Measurements from ENCODE around the gene DIPK1A. TPM values are rescaled to one million over a fixed set of nuclear protein-coding genes. Genes with fewer than 3 reads are reported as not detected.
A peak's percentile ranks its signal among the peaks of the same experiment; 100 is the strongest.

DIPK1A gene
- total RNA-seq, 1 experiment from 2014 or later, result 1.5 TPM

DNA sequence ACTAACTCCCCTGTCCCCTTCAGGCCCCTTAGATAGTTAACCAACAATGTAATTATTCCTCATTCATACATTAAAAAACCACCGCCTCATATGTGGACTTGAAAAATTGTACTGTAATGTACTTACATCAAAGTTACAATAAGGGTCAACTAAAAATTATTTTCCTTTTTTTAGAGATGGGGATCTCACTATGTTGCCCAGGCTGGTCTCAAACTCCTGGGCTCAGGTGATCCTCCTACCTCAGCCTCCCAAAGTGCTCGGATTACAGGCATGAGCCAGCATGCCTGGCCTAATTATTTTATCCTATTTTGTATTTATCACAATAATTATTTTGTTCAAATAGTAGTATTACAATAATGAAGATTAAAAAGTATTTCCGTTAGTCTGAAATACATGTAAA is 116.8 kb downstream of the DIPK1A start:
- Histone ChIP-seq H3K9me3 (no peaks in the 10 kb centered on the region), H3K4me3 (no peak overlapping the region), H3K36me3 (peaks cover 50% of the 10 kb centered on the region), H3K27me3 (no peaks in the 10 kb centered on the region)
- DNase-seq, result no peak

- H3K4me3 ChIP-seq, result no peak overlapping the region
- DNase-seq, result no peak
- H3K36me3 ChIP-seq, result peaks cover 57% of the 10 kb centered on the region
- no peaks in the 10 kb centered on the region for H3K27me3 ChIP-seq
- H3K9me3 ChIP-seq, result no peaks in the 10 kb centered on the region
Measured at GRCh38 chr1:92843429-92844352, 117.6 kb downstream of the DIPK1A start.

- DNase-seq, result no peak
- H3K36me3 ChIP-seq, result peaks cover 64% of the 10 kb centered on the region
- H3K9me3 ChIP-seq, result no peaks in the 10 kb centered on the region
- no peak overlapping the region for H3K4me3 ChIP-seq
- no peaks in the 10 kb centered on the region for H3K27me3 ChIP-seq
Measured at GRCh38 chr1:92843046-92843423, 118.2 kb downstream of the DIPK1A start.

- Histone ChIP-seq H3K36me3 (peaks cover 70% of the 10 kb centered on the region), H3K9me3 (no peaks in the 10 kb centered on the region)
Measured at GRCh38 chr1:92842082-92843045, 118.9 kb downstream of the DIPK1A start.

GRCh38 chr1:92840600-92840999 is 120.7 kb downstream of the DIPK1A start:
- H3K36me3 ChIP-seq, result peaks cover 88% of the 10 kb centered on the region
- H3K9me3 ChIP-seq, result no peaks in the 10 kb centered on the region
- no peaks in the 10 kb centered on the region for H3K27me3 ChIP-seq
- no peak for DNase-seq
- H3K4me3 ChIP-seq, result no peak overlapping the region

More at GRCh38 chr1:92842082-92843045, 118.9 kb downstream of the DIPK1A start:
- DNase-seq, result no peak
- no peaks in the 10 kb centered on the region for H3K27me3 ChIP-seq
- H3K4me3 ChIP-seq, result no peak overlapping the region

GRCh38 chr1:92839442-92839841 is 121.8 kb downstream of the DIPK1A start:
- Histone ChIP-seq H3K4me3 (no peak overlapping the region), H3K27me3 (no peaks in the 10 kb centered on the region), H3K9me3 (no peaks in the 10 kb centered on the region), H3K36me3 (peaks cover 99% of the 10 kb centered on the region)
- DNase-seq, result no peak

DNA sequence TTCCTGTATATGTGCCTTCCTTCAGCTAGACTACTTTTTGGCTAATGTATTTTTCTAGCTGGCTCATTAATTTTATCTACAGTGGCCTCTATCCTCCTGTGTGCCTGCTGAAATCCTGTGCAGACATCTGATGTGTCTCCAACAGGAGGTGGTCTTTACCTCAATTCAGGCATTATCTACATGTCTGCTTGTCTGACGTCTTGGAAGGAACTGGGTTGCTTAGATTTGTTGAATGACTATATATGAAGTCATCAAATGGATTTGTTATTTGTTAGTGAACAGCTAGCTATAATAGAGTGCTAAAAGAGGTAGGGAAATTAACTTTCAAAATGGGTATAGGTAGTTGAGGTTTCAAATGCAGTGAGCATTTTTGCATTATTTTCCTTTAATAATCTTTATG is 122.7 kb downstream of the DIPK1A start:
- Histone ChIP-seq H3K9me3 (no peaks in the 10 kb centered on the region), H3K36me3 (peaks cover 99% of the 10 kb centered on the region), H3K4me3 (no peak overlapping the region), H3K27me3 (no peaks in the 10 kb centered on the region)
- DNase-seq, result no peak

DNA sequence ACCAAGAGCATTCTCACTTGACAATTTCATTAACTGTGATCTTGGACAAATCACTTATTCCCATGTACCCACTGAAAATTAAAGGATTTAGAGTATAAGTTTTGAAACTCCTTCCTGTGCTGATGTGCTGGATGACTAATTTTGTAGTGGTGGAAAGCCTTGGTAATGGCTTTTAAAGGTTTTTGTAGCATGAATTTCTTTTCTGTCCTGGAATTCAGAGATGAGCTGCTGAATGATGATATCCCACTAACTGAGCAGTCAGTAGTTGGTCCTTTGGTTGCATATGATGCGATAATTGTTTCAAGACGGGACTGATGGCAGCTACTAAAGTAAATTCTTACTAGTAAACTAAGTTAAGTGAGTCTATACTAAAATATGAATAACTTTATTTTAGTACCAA is 124.2 kb downstream of the DIPK1A start:
- Histone ChIP-seq H3K27me3 (no peaks in the 10 kb centered on the region), H3K9me3 (no peaks in the 10 kb centered on the region), H3K36me3 (peaks cover 96% of the 10 kb centered on the region), H3K4me3 (no peak overlapping the region)
- DNase-seq, result no peak

GRCh38 chr1:92834617-92835016 is 126.6 kb downstream of the DIPK1A start:
- no peaks in the 10 kb centered on the region for H3K27me3 ChIP-seq
- peaks cover 71% of the 10 kb centered on the region for H3K36me3 ChIP-seq
- DNase-seq, result no peak
- peak overlapping the region; percentile 74 for H3K4me3 ChIP-seq
- no peaks in the 10 kb centered on the region for H3K9me3 ChIP-seq

GRCh38 chr1:92833840-92834239 is 127.4 kb downstream of the DIPK1A start:
- Histone ChIP-seq H3K4me3 (peak overlapping the region; percentile 74), H3K27me3 (no peaks in the 10 kb centered on the region), H3K9me3 (no peaks in the 10 kb centered on the region), H3K36me3 (peaks cover 64% of the 10 kb centered on the region)
- DNase-seq, result no peak

DNA sequence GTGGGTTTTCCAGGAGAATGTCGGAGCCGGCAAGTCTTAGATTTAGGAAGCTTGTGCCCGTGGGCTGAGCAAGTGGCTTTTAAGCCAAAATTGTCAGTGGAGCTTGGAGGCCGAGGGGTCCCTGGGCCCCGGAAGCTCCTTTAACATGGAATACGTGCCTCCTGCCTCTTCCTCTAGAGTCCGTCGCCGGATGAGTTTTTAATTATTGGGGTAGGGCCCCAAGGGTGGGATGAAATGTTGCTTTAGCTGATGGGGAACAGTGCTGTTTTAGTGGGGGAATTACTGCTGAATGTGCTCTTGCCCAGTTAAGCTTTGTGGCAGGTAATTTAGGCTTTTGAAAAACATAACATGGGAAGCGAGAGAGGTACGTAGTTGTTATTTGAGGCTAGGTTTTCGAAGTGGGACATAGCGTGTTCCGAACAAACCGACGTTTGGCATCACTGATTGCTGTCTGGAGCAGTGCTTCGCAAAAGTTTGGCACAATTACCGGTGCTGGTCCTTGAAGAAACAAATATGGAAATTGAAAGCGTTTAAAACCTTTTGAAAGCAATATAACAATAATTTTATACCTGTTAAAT is 128.6 kb downstream of the DIPK1A start:
- H3K36me3 ChIP-seq, result peaks cover 52% of the 10 kb centered on the region

GRCh38 chr1:92831762-92832536 is 129.3 kb downstream of the DIPK1A start, which contains the start of gene RPL5:
TSS of gene RPL5 (plus strand) at chr1:92832040. CDS start at chr1:92832115, 75 bp downstream.
- peak; percentile 93 for DNase-seq
- peaks cover 45% of the 10 kb centered on the region for H3K36me3 ChIP-seq
- peak within 1 kb of the TSS; percentile 74 for H3K4me3 ChIP-seq
- no peaks in the 10 kb centered on the region for H3K9me3 ChIP-seq
- H3K27me3 ChIP-seq, result no peaks in the 10 kb centered on the region

More for the DNA sequence above, 128.6 kb downstream of the DIPK1A start:
- no peak for DNase-seq
- Histone ChIP-seq H3K4me3 (peak overlapping the region; percentile 74), H3K27me3 (no peaks in the 10 kb centered on the region), H3K9me3 (no peaks in the 10 kb centered on the region)

DNA sequence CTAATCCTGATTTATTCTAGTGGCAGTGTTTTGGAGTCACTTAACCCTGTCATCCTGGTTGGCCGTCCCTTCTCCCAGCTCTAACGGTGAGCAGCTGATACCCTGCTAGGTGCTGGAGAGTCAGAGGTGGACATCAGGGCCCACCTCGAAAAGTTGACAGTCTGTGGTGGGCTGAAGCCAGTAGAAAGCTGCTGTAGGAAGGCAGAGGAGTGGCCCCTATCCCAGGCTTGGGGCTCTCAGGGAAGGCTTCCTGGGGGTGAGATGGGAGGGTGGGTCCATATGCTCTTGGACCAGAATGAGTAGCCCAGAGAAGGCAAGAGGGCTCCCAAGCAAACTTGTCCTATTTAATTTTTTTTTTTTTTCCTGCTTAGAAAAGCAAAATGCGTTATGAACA is 129.9 kb downstream of the DIPK1A start:
- Histone ChIP-seq H3K27me3 (no peaks in the 10 kb centered on the region), H3K4me3 (peak overlapping the region; percentile 74), H3K36me3 (peaks cover 39% of the 10 kb centered on the region), H3K9me3 (no peaks in the 10 kb centered on the region)
- no peak for DNase-seq

- Histone ChIP-seq H3K27me3 (no peaks in the 10 kb centered on the region), H3K36me3 (no peaks in the 10 kb centered on the region), H3K4me3 (no peak overlapping the region), H3K9me3 (no peaks in the 10 kb centered on the region)
- DNase-seq, result peak; percentile 39
Measured at GRCh38 chr1:92826792-92827191, 134.5 kb downstream of the DIPK1A start.

DNA sequence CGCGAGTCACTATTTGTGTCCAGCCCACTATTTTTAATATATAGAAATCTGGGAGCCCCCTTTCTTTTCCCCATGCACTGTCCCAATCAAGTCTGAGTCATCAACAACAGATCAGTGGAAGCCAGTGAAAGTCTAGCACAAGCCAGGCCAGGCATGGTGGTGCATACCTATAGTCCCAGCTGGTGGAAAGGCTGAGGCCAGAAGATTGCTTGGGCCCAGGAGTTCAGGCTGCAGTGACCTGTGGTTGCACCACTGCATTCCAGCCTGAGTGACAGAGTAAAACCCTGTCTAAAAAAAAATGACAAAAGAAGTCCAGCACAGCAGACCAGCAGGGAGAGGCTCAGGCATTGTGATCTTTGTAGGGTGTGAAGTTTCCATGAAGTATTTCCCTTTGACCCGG is 138.4 kb downstream of the DIPK1A start:
- DNase-seq, result peak; percentile 16
- Histone ChIP-seq H3K36me3 (no peaks in the 10 kb centered on the region), H3K9me3 (no peaks in the 10 kb centered on the region), H3K4me3 (no peak overlapping the region), H3K27me3 (no peaks in the 10 kb centered on the region)

GRCh38 chr1:92820551-92820950 is 140.7 kb downstream of the DIPK1A start:
- Histone ChIP-seq H3K27me3 (no peaks in the 10 kb centered on the region), H3K9me3 (no peaks in the 10 kb centered on the region), H3K4me3 (no peak overlapping the region), H3K36me3 (no peaks in the 10 kb centered on the region)
- DNase-seq, result no peak
